Endodermal cell (in vitro differentiated cells): Measurements from ENCODE around the gene ZNF48. TPM values are rescaled to one million over a fixed set of nuclear protein-coding genes. Genes with fewer than 3 reads are reported as not detected.

Experiments used
- DNase-seq: peaks from one replicate; pipeline ENCODE4 v3.0.0-alpha.2; 2017
- H3K27ac ChIP-seq: 2 replicates; pipeline ENCODE4 v1.5.1; 2013; ENCODE audit warnings: mild to moderate bottlenecking, low read depth, low read length, moderate library complexity
- H3K27me3 ChIP-seq: 2 replicates; pipeline ENCODE4 v1.6.1; 2013; ENCODE audit warnings: mild to moderate bottlenecking, low read length, moderate library complexity; ENCODE audit not compliant: insufficient read depth, control insufficient read depth, poor library complexity, severe bottlenecking
- H3K36me3 ChIP-seq: 2 replicates; pipeline ENCODE4 v1.7.0; 2013; ENCODE audit warnings: mild to moderate bottlenecking, low read length, moderate library complexity; ENCODE audit not compliant: control insufficient read depth, insufficient read depth
- H3K4me1 ChIP-seq: one replicate; pipeline ENCODE4 v1.7.0; 2013; ENCODE audit warnings: low read length; ENCODE audit not compliant: control insufficient read depth, insufficient read depth
- H3K4me3 ChIP-seq: 2 replicates; pipeline ENCODE4 v1.5.1; 2013; ENCODE audit warnings: mild to moderate bottlenecking, low read length, moderate library complexity
- H3K9ac ChIP-seq: 2 replicates; pipeline ENCODE4 v1.6.1; 2013; ENCODE audit warnings: mild to moderate bottlenecking, low read length, moderate library complexity; ENCODE audit not compliant: poor library complexity, severe bottlenecking; ENCODE audit errors: extremely low read depth
- H3K9me3 ChIP-seq: 2 replicates; pipeline ENCODE4 v1.6.1; 2013; ENCODE audit warnings: mild to moderate bottlenecking, low read length, moderate library complexity; ENCODE audit not compliant: control insufficient read depth
- H3K27ac Mint-ChIP-seq: 2 replicates; pipeline ENCODE4 v1.8.0; 2020; ENCODE audit warnings: mixed read lengths
- H3K27me3 Mint-ChIP-seq: 2 replicates; pipeline ENCODE4 v1.8.0; 2021; ENCODE audit warnings: mild to moderate bottlenecking, mixed read lengths; ENCODE audit not compliant: insufficient read depth
- H3K36me3 Mint-ChIP-seq: 2 replicates; pipeline ENCODE4 v1.8.0; 2020; ENCODE audit warnings: low read depth, mixed read lengths
- H3K4me1 Mint-ChIP-seq: 2 replicates; pipeline ENCODE4 v1.8.0; 2020; ENCODE audit warnings: mixed read lengths
- H3K4me3 Mint-ChIP-seq: 2 replicates; pipeline ENCODE4 v1.8.0; 2020; ENCODE audit warnings: mild to moderate bottlenecking, moderate library complexity, mixed read lengths
- H3K9me3 Mint-ChIP-seq: 2 replicates; pipeline ENCODE4 v1.8.0; 2020; ENCODE audit warnings: mild to moderate bottlenecking, mixed read lengths
- CTCF ChIP-seq: fragments of 200-600 bp; sonication (generic); conservative IDR thresholded peaks from 2 replicates; pipeline ENCODE4 v1.5.0; 2021; ENCODE audit warnings: antibody characterized with exemption, mild to moderate bottlenecking
- WGBS, 2 experiments: methylation state at CpG; one replicate each; pipeline versions ENCODE4 v1.1.5 to v1.1.7; 2013; ENCODE audit warnings: missing lambda C conversion rate in 2 of 2, mixed read lengths in 1 of 2; ENCODE audit not compliant: insufficient coverage in 1 of 2, insufficient read length in 1 of 2; 5-methylcytosine and 5-hydroxymethylcytosine counted together
- total RNA-seq, 2 donors: library from RNA; stranded (reverse); fragmentation: NEBNext Ultra II Directional in 1 of 2; extraction: Animal tissue kit (Norgen Biotek cat#: 25700) in 1 of 2; gene quantifications; 2 replicates in 1 of 2; 3 replicates in 1 of 2; pipeline ENCODE4 v1.2.1, GENCODE V29; 2021

ZNF48 gene
- total RNA-seq, 2 donors from 2014 or later = 40.1 to 58.4 TPM

- Histone ChIP-seq H3K27ac (no peak overlapping the region), H3K27me3 (no peaks in the 10 kb centered on the region), H3K4me3 (no peak overlapping the region), H3K36me3 (peaks cover 45% of the 10 kb centered on the region), H3K9me3 (no peaks in the 10 kb centered on the region), H3K4me1 (peaks cover 3% of the 10 kb centered on the region), H3K9ac (no peak overlapping the region)
- Mint-ChIP-seq H3K4me3 (no peak overlapping the region), H3K36me3 (peaks cover 43% of the 10 kb centered on the region), H3K9me3 (no peaks in the 10 kb centered on the region), H3K27me3 (no peaks in the 10 kb centered on the region), H3K27ac (no peak overlapping the region), H3K4me1 (peaks cover 6% of the 10 kb centered on the region)
- TF ChIP-seq CTCF = no peak
- DNase-seq = no peak
- WGBS, 2 experiments = 96 to 99% methylated on average over 12 to 15 of the region's 15 CpGs
Measured at GRCh38 chr16:30351001-30351441, 44.2 kb upstream of the ZNF48 start.

- no peaks in the 10 kb centered on the region for H3K27me3 ChIP-seq
- no peak overlapping the region for H3K27ac ChIP-seq
- H3K36me3 ChIP-seq = peaks cover 48% of the 10 kb centered on the region
- H3K9me3 Mint-ChIP-seq = no peaks in the 10 kb centered on the region
- peaks cover 7% of the 10 kb centered on the region for H3K4me1 Mint-ChIP-seq
- no peak for TF ChIP-seq CTCF
- H3K9me3 ChIP-seq = no peaks in the 10 kb centered on the region
- peaks cover 9% of the 10 kb centered on the region for H3K4me1 ChIP-seq
- no peak overlapping the region for H3K27ac Mint-ChIP-seq
- no peak overlapping the region for H3K4me3 Mint-ChIP-seq
- H3K36me3 Mint-ChIP-seq = peaks cover 43% of the 10 kb centered on the region
- no peak overlapping the region for H3K9ac ChIP-seq
- no peak for DNase-seq
- no peak overlapping the region for H3K4me3 ChIP-seq
- no peaks in the 10 kb centered on the region for H3K27me3 Mint-ChIP-seq
- 97 to 98% methylated on average over 7 to 11 of the region's 11 CpGs for WGBS, 2 experiments
Measured at GRCh38 chr16:30351586-30352419, 43.4 kb upstream of the ZNF48 start.

- no peak overlapping the region for H3K27ac ChIP-seq
- H3K4me1 ChIP-seq = peaks cover 9% of the 10 kb centered on the region
- peaks cover 56% of the 10 kb centered on the region for H3K36me3 ChIP-seq
- Mint-ChIP-seq H3K36me3 (peaks cover 43% of the 10 kb centered on the region), H3K27me3 (no peaks in the 10 kb centered on the region), H3K27ac (peak overlapping the region; percentile 55), H3K9me3 (no peaks in the 10 kb centered on the region), H3K4me3 (peak overlapping the region; percentile 96), H3K4me1 (peaks cover 14% of the 10 kb centered on the region)
- no peak overlapping the region for H3K4me3 ChIP-seq
- no peaks in the 10 kb centered on the region for H3K27me3 ChIP-seq
- no peak overlapping the region for H3K9ac ChIP-seq
- 92 to 95% methylated on average over 5 to 11 of the region's 14 CpGs for WGBS, 2 experiments
- DNase-seq = peak; percentile 68
- peak; percentile 67 for TF ChIP-seq CTCF
- H3K9me3 ChIP-seq = no peaks in the 10 kb centered on the region
Measured at GRCh38 chr16:30352488-30353401, 42.5 kb upstream of the ZNF48 start.
